Renal cortex interstitium (tissue), 3 donors: ENCODE data around the gene SCAP. TPM values are rescaled to one million over a fixed set of nuclear protein-coding genes. Genes with fewer than 3 reads are reported as not detected.

Experiments
- polyA plus RNA-seq, 3 donors: library from polyadenylated mRNA; unstranded; fragments of 120-200 nt; gene quantifications; one replicate each; pipeline ENCODE4 v1.2.1, GENCODE V29; 2013; ENCODE audit not compliant: insufficient read length in 3 of 3

Gene SCAP
- polyA plus RNA-seq, 3 donors: 68.2 to 89.0 (median 79.0) TPM

Other genes with a start within 250 kb of the SCAP start
- gene KIF9, start 193.1 kb downstream of the SCAP start, polyA plus RNA-seq: 10 to 100 TPM; 22.4 to 26.0 (median 24.4) TPM
- 10 to 100 TPM; 11.2 to 14.7 (median 14.3) TPM for gene KLHL18, start 193.0 kb downstream of the SCAP start, polyA plus RNA-seq
- gene PTPN23, start 94.9 kb downstream of the SCAP start, polyA plus RNA-seq: 10 to 100 TPM; 22.9 to 33.8 (median 31.6) TPM
- gene ELP6, start 37.8 kb upstream of the SCAP start, polyA plus RNA-seq: 10 to 100 TPM; 36.1 to 49.3 (median 45.3) TPM
- 1 to 10 TPM in 1 of 3 donors, under 1 TPM in 2; 0.94 to 1.4 (median 0.98) TPM for gene CSPG5, start 102.9 kb upstream of the SCAP start, polyA plus RNA-seq